HG03442 (cell line): ENCODE results near the gene KLK6.

Experiments
- ATAC-seq: cut with Tn5 transposase; IDR thresholded peaks from one replicate; pipeline ENCODE4 v1.9.1; 2021; ENCODE audit warnings: mild to moderate bottlenecking, moderate library complexity; ENCODE audit not compliant: unreplicated experiment

The KLK6 gene

DNA sequence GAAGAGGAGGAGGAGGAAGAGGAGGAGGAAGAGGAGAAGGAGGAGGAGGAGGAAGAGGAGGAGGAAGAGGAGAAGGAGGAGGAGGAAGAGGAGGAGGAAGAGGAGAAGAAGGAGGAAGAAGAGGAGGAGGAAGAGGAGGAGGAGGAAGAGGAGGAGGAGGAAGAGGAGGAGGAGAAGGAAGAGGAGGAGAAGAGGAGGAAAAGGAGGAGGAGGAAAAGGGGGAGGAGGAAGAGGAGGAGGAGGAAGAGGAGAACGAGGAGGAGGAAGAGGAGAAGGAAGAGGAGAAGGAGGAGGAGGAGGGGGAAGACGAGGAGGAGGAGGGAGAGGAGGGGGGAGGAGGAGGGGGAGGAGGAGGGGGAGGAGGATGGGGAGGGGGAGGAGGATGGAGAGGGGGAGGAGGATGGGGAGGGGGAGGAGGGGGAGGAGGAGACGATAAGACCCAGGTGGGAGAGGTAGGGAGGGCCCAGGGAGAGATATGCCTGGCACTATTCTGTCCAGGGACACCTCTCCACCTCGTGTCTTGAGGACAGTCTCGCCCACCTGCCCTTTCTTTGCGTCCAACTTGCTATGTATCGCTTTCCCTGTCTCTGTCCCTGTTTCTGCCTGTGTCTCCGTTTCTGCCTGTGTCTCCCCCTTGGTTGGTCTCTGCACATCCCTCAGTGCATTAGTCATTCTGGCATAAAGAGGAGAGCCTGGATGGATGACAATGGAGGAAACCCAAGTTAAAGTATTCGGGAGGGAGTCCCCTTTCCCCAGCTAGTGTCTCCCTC lies 9.5 kb downstream of the KLK6 start:
- ATAC-seq: no peak

DNA sequence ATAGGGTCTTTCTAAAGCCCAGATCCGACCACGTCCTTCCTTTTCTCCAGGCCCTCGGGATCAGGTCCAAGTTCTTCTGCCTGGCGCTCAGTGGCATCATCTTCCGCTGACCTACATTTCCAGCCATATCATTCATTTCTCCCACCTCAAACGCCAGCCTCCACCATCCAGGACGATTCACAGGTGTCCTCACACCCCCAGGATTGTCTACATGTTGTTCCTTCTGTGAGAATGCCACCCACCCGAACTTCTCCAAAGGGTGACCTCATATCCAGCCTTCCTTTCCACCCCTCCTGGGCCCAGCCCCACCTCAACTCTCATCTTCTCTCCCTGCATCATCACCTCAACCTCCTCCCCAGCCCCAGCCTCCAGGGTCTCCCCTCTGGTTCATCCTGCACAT lies 11.8 kb downstream of the KLK6 start:
- no peak for ATAC-seq

DNA sequence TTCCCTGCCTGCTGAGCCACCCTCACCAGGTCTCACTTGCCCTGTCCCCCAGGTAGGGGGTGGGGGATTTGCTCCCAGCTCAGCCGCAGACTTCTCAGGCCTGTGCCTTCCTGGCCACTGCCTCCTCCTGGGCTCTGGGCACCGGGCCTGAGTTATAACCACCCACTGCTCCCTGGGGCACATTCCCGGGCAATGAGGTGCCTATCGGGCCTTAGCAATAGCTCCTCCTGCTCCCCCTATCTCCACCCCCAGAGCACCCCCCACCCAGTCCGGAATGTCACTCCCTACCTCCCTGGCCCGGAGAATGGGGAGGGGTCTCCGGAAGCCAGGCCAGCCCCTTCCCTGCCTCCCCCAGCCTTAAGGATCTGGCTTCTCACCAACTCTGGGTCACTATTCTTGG lies 16.5 kb downstream of the KLK6 start, which contains the start of gene KLK5:
TSS of gene KLK5 (minus strand) at position 129 of the 400 bp plus-strand sequence. CDS start 381 bp downstream, outside the sequence.
- ATAC-seq: no peak

DNA sequence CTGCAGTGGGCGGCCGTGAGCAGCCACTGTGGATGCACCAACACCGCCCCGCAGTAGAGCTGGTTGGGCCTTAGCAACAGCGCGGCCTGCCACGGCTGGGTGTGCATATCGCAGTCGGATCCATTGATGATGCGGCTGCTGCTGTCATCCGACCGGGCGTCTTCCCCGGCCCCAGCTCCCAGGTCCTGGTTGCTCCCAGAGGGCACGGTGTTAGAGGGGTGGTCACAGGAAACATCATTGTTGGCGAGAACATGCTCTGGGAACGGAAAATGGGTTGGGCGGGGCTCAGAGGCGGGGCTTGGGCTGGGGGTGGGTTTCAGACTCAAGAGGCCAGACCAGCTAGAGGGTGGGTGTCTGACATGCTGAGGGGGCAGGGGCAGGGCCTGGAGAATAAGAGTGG lies 19.5 kb downstream of the KLK6 start:
- no peak for ATAC-seq

DNA sequence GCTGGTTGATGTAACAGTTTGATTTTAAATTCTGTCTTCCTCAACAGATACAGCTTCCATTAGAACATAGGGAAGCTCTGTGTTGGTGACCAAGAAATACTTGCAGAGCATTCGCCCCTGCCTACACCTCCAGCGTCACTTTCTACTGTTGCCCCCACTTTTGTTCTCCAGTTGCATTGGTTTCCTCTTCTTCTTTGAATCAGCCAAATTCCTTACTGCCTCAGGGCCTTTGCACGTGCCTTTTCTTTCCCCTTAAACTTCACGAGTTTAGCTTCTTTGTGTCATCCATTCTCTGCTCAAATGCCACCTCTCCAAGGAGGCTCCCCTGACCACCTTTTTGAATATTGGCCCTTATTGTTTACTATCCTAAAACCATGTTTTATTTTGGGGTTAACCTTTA lies 22.3 kb downstream of the KLK6 start:
- ATAC-seq: no peak

DNA sequence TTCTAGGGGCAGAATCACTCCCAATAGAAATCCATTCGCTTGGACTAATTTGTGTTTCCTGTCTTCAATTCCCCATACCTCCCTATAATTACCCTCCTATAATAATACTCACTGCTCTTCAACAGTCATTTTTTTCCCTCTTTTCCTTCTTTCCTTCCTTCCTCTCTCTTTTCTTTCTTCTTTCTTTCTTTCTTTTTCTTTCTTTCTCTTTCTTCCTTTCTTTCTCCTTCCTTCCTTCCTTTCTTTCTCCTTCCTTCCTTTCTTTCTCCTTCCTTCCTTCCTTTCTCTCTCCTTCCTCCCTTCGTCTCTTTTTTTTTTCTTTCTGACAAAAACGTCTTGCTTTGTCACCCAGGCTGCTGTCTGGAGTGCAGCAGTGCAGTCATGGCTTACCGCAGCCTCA lies 24.6 kb downstream of the KLK6 start:
- no peak for ATAC-seq

DNA sequence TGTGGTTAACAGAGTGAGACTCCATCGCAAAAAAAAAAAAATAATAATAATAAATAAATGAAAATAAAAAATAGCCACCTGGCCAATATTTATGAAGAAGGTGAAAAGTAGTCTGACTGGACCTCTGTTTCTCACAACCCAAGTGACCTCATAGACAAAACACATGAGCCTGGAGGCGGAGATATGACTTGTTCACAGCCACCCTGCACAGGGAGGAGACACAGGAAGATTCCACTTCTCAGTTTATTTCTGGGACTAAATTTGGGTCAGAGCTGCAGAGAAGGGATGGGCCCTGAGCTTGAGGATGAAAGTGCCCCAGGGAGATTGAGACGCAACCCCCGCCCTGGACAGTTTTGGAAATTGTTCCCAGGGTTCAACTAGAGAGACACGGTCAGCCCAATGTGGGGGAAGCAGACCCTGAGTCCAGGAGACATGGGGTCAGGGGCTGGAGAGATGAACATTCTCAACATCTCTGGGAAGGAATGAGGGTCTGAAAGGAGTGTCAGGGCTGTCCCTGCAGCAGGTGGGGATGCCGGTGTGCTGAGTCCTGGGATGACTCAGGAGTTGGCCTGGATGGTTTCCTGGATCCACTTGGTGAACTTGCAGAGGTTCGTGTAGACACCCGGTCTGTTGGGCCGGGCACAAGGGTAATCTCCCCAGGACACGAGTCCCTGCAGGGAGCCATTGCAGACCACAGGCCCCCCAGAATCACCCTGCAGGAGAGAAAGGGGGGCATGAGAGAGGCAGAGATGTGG lies 26.1 kb downstream of the KLK6 start:
- no peak for ATAC-seq

DNA sequence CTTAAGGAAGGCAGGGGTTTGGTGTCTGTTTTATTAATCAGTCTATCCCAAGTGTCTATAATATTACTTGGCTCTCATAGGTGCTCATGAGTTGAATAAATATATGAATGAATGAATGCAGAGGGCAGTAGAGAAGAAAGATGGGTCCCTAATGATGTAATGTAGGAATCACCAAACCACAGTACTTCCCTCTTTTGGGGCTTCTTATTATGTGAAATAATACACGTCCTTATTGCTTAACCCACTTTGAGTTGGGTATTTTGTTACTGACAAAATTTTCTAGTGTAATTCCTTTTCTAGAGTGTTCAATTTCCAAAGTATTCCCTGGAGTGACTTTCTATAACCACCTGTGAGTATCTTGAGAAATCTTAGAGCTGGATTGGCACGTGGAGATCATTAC lies 29.8 kb downstream of the KLK6 start:
- no peak for ATAC-seq

DNA sequence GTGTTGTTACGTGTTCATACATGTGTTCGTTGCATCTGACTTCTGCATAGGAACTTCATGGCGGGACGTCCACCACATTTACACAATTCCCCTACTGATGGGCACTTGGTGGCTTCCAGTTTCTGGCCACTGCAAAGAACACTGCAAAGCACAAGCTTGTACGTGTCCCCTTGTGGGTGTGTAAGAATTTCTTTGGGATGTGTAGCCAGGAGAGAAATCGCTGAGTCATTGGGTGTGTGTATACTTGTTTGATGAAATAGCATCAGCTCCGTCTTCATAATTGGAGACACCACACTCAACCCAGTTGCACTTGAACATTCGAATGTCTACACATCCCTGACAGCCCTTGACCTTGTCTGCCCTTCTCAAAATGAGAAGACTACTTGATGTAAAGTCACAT lies 35.8 kb downstream of the KLK6 start:
- ATAC-seq: no peak

DNA sequence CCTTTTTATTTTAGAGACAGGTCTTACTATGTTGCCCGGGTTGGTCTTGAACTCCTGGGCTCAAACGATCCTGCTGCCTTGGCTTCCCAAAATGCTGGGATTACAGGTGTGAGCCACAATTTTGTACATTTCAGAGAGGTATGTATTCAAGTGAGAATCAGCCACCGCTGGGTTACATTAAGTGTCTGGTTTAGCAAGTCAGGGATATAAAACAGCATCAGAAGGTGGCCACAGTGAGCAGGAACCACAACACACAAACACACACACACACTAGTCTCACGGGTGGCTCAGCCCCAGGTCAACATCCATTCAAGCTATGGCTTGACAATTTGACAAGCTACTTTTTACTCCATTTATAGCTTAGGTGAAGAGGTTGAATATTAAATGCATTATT lies 36.7 kb downstream of the KLK6 start:
- no peak for ATAC-seq

DNA sequence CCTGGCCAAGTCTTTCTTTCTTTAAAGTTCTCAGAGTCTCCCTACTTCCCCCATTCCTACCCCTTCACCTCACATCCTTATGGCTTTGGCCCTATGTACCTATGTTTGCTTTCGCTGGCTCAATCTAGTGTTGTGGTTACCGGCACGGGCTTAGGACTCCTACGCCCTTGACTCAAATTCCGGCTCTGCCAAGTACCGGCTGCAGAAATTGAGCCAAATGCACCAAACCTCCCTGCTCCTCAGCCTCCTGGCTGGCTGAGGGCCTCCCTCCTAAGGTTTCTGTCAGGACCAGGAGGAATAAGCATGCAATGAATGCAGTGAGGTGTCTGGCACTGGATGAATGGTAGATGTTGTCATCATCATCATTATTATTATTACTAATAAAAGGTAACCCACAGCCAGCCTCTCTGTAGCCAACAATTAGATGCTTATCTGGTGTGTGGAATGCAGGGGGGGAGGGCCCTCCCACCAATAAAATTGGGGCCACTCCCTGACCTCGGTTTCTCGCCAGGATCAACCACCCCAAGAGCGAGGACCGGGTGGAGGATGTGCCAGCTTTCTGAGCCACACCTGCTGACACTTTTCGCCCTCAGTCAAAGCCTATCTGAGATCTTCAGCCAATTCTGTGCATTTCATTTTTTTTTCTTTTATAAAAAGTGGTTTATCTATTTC lies 37.2 kb downstream of the KLK6 start:
- no peak for ATAC-seq

DNA sequence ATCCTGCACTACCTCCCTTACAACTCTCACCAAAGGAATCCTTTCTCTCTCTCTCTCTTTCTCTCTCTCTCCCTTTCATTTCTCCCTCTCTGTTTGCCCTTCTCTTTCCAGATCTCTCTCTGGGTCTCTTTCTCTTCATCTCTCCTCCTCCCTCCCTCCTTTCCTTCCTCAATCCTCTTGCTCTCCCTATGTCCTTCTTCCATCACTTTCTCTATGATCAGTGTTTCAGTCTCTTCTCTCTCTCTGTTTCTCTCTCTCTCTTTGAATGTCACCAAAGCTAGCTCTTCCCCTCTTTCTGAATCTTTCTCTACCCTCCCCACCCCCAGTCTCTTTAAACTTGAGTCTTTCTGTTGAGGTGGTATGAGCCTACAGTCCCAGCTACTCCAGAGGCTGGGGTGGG lies 38.4 kb downstream of the KLK6 start:
- no peak for ATAC-seq

DNA sequence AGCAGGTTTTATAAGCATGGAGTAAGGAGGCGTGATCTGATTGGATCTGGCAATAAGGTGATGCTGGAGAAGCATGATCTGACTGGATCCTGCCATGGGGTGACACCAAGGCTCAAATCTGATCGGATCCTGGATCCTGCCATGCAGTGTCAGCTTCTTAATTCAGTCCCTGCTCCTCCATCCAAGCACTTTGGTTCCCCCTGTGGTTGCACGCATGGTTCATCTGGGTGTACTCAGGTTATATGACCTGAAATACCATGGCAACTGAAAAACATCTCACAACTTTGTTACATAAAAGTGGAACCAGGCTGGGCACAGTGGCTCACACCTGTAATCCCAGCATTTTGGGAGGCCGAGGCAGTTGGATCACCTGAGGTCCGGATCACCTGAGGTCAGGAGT lies 40.6 kb downstream of the KLK6 start:
- ATAC-seq: no peak

DNA sequence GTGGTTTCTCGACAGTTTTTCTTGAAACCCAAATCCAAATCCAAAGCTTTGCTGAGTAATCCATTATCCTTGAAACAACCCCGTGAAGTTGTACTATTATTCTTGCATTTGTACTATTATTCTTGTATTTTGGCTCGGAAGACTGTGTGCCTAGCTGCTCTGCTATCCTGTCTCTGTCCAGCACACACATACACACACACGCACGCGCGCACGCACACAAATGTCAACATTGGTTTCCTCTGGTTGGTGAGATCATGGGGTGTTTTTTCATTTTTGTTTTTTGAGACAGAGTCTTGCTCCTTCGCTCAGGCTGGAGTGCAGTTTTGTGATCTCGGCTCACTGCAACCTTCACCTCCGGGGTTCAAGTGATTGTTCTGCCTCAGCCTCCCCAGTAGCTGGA lies 43.2 kb downstream of the KLK6 start:
- no peak for ATAC-seq

DNA sequence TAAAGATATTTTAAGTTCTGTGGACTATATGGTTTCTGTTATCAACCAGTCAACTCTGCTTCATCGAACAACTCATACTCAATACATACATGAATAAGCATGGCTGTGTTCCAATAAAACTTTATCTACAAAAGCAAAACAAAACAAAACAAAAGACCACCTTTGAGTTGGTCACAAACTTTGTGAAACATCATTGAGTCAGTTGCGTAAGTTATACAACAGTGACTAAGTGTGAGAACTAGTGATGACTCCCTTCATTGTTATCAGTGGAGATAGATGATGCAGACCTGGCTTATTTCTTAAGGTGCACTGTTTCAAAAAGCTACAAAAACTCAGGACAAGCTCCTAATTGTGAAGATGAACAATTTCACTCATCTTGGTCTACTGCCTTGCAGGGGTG lies 43.7 kb downstream of the KLK6 start:
- no peak for ATAC-seq

DNA sequence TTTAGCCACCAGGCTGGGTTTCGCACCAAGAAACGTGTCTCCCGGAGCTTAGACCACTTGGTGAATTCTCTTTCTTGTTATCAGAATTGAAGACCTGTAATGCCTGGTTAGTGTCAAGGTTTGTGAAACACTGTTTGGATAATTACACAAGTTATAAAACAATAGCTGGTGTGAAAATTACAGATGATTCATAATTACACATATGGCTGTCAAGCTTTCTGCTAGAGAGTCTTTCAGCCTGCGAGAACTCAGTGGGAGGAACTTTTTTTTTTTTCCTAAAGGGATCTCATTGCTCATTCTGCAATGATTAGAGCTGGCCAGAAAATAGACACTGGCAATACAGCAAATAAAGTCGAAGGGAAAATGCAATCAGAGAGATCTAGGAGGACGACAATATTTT lies 44.8 kb downstream of the KLK6 start:
- ATAC-seq: no peak

DNA sequence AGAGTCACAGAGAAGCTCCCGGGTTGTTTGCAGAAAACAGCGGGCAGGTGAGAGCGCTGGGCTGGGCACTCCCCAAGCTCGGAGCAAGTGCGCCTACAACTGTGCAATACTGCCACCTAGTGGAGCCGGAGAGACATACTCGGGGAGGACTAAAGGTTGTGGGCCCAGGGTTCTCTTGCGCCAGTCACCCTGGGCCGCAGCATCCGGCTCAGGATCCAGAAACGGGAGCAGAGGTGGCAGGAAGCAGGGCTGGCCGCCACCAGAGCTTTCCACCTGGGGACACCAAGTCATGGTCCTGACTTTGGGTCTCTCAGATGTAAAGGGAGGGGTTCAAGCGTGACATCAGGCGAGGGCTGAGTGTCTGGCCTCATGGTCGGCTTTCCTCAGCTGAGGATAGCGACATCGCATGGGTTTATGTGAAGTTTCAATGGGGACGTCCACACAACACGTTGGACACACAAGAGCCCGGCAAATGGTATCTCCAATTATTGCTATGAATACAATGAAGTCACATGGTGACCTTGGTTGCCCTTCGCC lies 47.0 kb downstream of the KLK6 start:
- no peak for ATAC-seq

DNA sequence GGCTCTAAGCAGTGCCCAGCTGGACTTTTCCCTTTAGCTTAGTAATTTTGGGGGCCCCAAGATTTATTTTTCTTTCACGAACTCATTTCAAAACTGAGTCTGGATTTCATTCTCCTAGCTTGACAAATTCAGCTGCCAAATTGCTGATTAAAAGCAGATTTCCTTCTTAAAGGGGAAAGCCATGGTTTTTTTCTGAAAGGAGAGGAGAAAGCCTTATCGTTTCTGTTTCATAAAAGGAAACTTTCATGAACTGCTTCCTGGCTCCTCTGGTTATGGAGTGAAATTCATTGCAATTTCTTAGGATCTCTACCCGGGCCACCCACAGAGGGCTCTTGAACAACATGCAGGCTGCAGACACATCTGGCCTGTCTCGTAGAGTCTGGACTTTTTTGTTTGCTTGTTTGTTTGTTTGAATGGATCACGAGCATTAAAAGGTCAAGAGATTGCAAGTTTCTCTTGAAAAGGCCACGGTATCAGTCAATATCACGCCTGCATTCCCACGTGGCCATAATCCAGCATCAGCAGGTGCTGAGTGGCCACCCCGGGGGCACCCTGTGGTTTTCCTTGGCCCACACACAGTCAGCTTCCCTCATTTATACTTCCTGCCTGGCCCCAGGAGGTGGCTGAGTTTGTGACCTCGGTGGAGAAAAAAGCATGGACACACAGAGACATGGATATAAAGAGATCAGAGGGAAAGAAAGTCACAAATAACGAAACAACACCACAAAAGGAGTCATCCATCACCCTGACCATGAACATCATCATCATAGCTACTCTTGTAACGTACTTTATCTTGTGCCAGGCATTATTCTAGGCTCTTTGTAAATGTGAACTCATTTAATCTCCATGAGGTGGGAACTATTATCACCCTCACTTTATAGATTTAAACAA lies 47.7 kb downstream of the KLK6 start:
- ATAC-seq: no peak

DNA sequence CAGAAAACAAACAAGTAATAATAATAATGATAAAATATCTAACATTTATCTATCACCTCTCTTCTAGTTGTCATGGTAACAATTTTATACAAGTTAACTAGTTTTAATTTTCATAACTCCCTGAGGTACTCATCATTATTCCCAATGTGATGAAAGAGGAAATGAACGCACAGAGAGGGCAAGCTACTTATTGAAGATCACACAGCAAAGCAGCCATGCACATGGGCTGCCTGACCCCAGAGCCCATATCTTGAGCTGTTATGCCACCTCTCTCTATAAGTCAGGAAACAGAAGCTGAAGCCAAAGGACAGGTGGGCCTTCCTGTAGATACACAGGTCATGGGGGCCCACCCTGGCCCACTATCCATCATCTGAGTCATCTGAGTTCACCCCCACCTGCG lies 53.3 kb downstream of the KLK6 start:
- ATAC-seq: no peak
